Measurements from ENCODE around the gene IGFBP3. TPM values are rescaled to one million over a fixed set of nuclear protein-coding genes. Genes with fewer than 3 reads are reported as not detected.
"Not testable (repeated sequence)": the region's sequence is repeated elsewhere in the genome, so short reads cannot be mapped to it uniquely, and the experiment has no call there.

The IGFBP3 gene
- total RNA-seq = 140 TPM

- ATAC-seq (peak; percentile 77), DNase-seq (ENCODE audit: low spot score) (no peak)
These were observed at the start of gene IGFBP3 for GRCh38 chr7:45920502-45921380. Gene IGFBP3 (minus strand): TSS chr7:45921272. CDS start chr7:45921140, 132 bp downstream.

GRCh38 chr7:45970454-45970853 is 49.4 kb upstream of the IGFBP3 start:
- no peak for ATAC-seq
- no peak for DNase-seq (ENCODE audit: low spot score)

GRCh38 chr7:45969940-45970339 is 48.9 kb upstream of the IGFBP3 start:
- DNase-seq (ENCODE audit: low spot score) (no peak), ATAC-seq (no peak)

- no peak for ATAC-seq
- DNase-seq (ENCODE audit: low spot score) = no peak
These were observed 47.9 kb upstream of the IGFBP3 start for GRCh38 chr7:45968856-45969541.

- DNase-seq (ENCODE audit: low spot score) (no peak), ATAC-seq (no peak)
These were observed 47.2 kb upstream of the IGFBP3 start for GRCh38 chr7:45968312-45968711.

- no peak for ATAC-seq
These were observed 46.6 kb upstream of the IGFBP3 start for GRCh38 chr7:45967591-45968157.

GRCh38 chr7:45962861-45963260 is 41.8 kb upstream of the IGFBP3 start:
- ATAC-seq = no peak
- DNase-seq (ENCODE audit: low spot score) = no peak

More at GRCh38 chr7:45967591-45968157, 46.6 kb upstream of the IGFBP3 start:
- DNase-seq (ENCODE audit: low spot score) = no peak

- no peak for ATAC-seq
These were observed 36.6 kb upstream of the IGFBP3 start for GRCh38 chr7:45957721-45958120.

GRCh38 chr7:45955286-45955685 is 34.2 kb upstream of the IGFBP3 start:
- ATAC-seq = no peak
- no peak for DNase-seq (ENCODE audit: low spot score)

More at GRCh38 chr7:45957721-45958120, 36.6 kb upstream of the IGFBP3 start:
- no peak for DNase-seq (ENCODE audit: low spot score)

- ATAC-seq; DNase-seq (ENCODE audit: low spot score): not testable (repeated sequence)
These were observed 32.0 kb upstream of the IGFBP3 start for GRCh38 chr7:45953055-45953454.

- ATAC-seq = no peak
- no peak for DNase-seq (ENCODE audit: low spot score)
These were observed 23.0 kb upstream of the IGFBP3 start for GRCh38 chr7:45944058-45944457.

GRCh38 chr7:45940939-45941338 is 19.9 kb upstream of the IGFBP3 start:
- DNase-seq (ENCODE audit: low spot score) = no peak

GRCh38 chr7:45940237-45940781 is 19.2 kb upstream of the IGFBP3 start:
- ATAC-seq; DNase-seq (ENCODE audit: low spot score): not testable (repeated sequence)

More at GRCh38 chr7:45940939-45941338, 19.9 kb upstream of the IGFBP3 start:
- no peak for ATAC-seq

GRCh38 chr7:45939574-45939973 is 18.5 kb upstream of the IGFBP3 start:
- ATAC-seq = no peak
- no peak for DNase-seq (ENCODE audit: low spot score)

GRCh38 chr7:45938626-45939302 is 17.7 kb upstream of the IGFBP3 start:
- no peak for ATAC-seq
- no peak for DNase-seq (ENCODE audit: low spot score)

- DNase-seq (ENCODE audit: low spot score) (no peak), ATAC-seq (no peak)
These were observed 16.8 kb upstream of the IGFBP3 start for GRCh38 chr7:45937862-45938261.

- ATAC-seq (no peak), DNase-seq (ENCODE audit: low spot score) (no peak)
These were observed 16.2 kb upstream of the IGFBP3 start for GRCh38 chr7:45937301-45937700.

GRCh38 chr7:45930967-45931366 is 9.9 kb upstream of the IGFBP3 start:
- ATAC-seq = no peak
- DNase-seq (ENCODE audit: low spot score) = no peak

- no peak for DNase-seq (ENCODE audit: low spot score)
- ATAC-seq = peak; percentile 64
These were observed 6.6 kb upstream of the IGFBP3 start for GRCh38 chr7:45927721-45928120.

GRCh38 chr7:45924283-45924682 is 3.2 kb upstream of the IGFBP3 start:
- ATAC-seq (no peak), DNase-seq (ENCODE audit: low spot score) (no peak)

GRCh38 chr7:45923818-45924217 is 2.7 kb upstream of the IGFBP3 start:
- ATAC-seq (no peak), DNase-seq (ENCODE audit: low spot score) (no peak)
